WTC11 (cell line): Measurements from ENCODE around the gene CD82. TPM values are rescaled to one million over a fixed set of nuclear protein-coding genes. Genes with fewer than 3 reads are reported as not detected.

Experiments
- ATAC-seq: fragments of 200-7000 bp; cut with Tn5 transposase; 2 replicates; pipeline ENCODE4 v1.10.0; 2021; ENCODE audit warnings: mild to moderate bottlenecking, moderate library complexity
- CTCF ChIA-PET: fragments of 300-600 bp; sonication (Branson Sonifier 250); formaldehyde crosslinking; loops from one replicate; lab custom pipeline; 2021; ENCODE audit warnings: antibody characterized with exemption; lab: Charles Lee
- POLR2A ChIA-PET: fragments of 350-600 bp; sonication (Branson Sonifier 250); formaldehyde crosslinking; loops from one replicate; lab custom pipeline; 2021; ENCODE audit warnings: antibody characterized with exemption; lab: Charles Lee
- DNase-seq: peaks from one replicate; pipeline ENCODE4 v3.0.0; 2021; ENCODE audit warnings: low spot score
- H3K27ac Mint-ChIP-seq: 2 replicates; pipeline ENCODE4 v1.8.0; 2021; ENCODE audit warnings: mixed read lengths
- H3K27me3 Mint-ChIP-seq: 2 replicates; pipeline ENCODE4 v1.8.0; 2021; ENCODE audit warnings: low read depth, mild to moderate bottlenecking, moderate library complexity, mixed read lengths
- H3K36me3 Mint-ChIP-seq: 2 replicates; pipeline ENCODE4 v1.8.0; 2021; ENCODE audit warnings: mixed read lengths
- H3K4me1 Mint-ChIP-seq: 2 replicates; pipeline ENCODE4 v1.8.0; 2022; ENCODE audit warnings: mixed read lengths
- H3K4me3 Mint-ChIP-seq: 2 replicates; pipeline ENCODE4 v1.8.0; 2021; ENCODE audit warnings: mild to moderate bottlenecking, moderate library complexity, mixed read lengths
- H3K9me3 Mint-ChIP-seq: 2 replicates; pipeline ENCODE4 v1.8.0; 2021; ENCODE audit warnings: mixed read lengths
- AR ChIP-seq: fragments of 250-450 bp; sonication (Bioruptor Pico); IDR thresholded peaks from 2 replicates; pipeline ENCODE4 v1.9.0; 2021; ENCODE audit warnings: mild to moderate bottlenecking
- CDX4 ChIP-seq: fragments of 250-450 bp; sonication (Bioruptor Pico); IDR thresholded peaks from 2 replicates; pipeline ENCODE4 v1.9.0; 2021; ENCODE audit warnings: moderate library complexity, mild to moderate bottlenecking, inconsistent platforms, borderline replicate concordance
- ERG ChIP-seq: fragments of 250-450 bp; sonication (Bioruptor Pico); IDR thresholded peaks from 2 replicates; pipeline ENCODE4 v1.8.0; 2021; ENCODE audit warnings: mild to moderate bottlenecking
- GTF2I ChIP-seq: fragments of 250-450 bp; sonication (Bioruptor Pico); conservative IDR thresholded peaks from 2 replicates; pipeline ENCODE4 v1.4.0; 2021; ENCODE audit warnings: mild to moderate bottlenecking
- HMGXB4 ChIP-seq: sonication (generic); formaldehyde crosslinking; IDR thresholded peaks from 2 replicates; pipeline ENCODE4 v1.8.1; 2023; ENCODE audit warnings: mild to moderate bottlenecking, moderate library complexity, missing genetic modification reagents
- JUN ChIP-seq: sonication (generic); formaldehyde crosslinking; IDR thresholded peaks from 2 replicates; pipeline ENCODE4 v1.8.0; 2023; ENCODE audit warnings: mild to moderate bottlenecking, missing genetic modification reagents
- MAX ChIP-seq: sonication (generic); formaldehyde crosslinking; IDR thresholded peaks from 2 replicates; pipeline ENCODE4 v1.8.0; 2022; ENCODE audit warnings: mild to moderate bottlenecking, missing genetic modification reagents
- MXD4 ChIP-seq: fragments of 250-450 bp; sonication (Bioruptor Pico); IDR thresholded peaks from 2 replicates; pipeline ENCODE4 v1.8.0; 2021; ENCODE audit warnings: mild to moderate bottlenecking, moderate library complexity, borderline replicate concordance
- MYBL2 ChIP-seq: sonication (generic); formaldehyde crosslinking; IDR thresholded peaks from 2 replicates; pipeline ENCODE4 v1.8.1; 2023; ENCODE audit warnings: mild to moderate bottlenecking, moderate library complexity, missing genetic modification reagents
- NFYB ChIP-seq: sonication (generic); formaldehyde crosslinking; conservative IDR thresholded peaks from 2 replicates; pipeline ENCODE4 v1.8.0; 2022; ENCODE audit warnings: low read depth, missing genetic modification reagents
- RELA ChIP-seq: sonication (generic); formaldehyde crosslinking; IDR thresholded peaks from 2 replicates; pipeline ENCODE4 v1.8.1; 2022; ENCODE audit warnings: missing genetic modification reagents, mild to moderate bottlenecking, borderline replicate concordance
- TCF7 ChIP-seq: sonication (generic); formaldehyde crosslinking; IDR thresholded peaks from 2 replicates; pipeline ENCODE4 v1.8.0; 2022; ENCODE audit warnings: mild to moderate bottlenecking, low read depth, missing genetic modification reagents, moderate library complexity
- USF1 ChIP-seq: sonication (generic); formaldehyde crosslinking; IDR thresholded peaks from 2 replicates; pipeline ENCODE4 v1.8.0; 2022; ENCODE audit warnings: mild to moderate bottlenecking, missing genetic modification reagents
- USF2 ChIP-seq: sonication (generic); formaldehyde crosslinking; IDR thresholded peaks from 2 replicates; pipeline ENCODE4 v1.8.1; 2023; ENCODE audit warnings: mild to moderate bottlenecking, missing genetic modification reagents, moderate library complexity
- ZBTB21 ChIP-seq: sonication (generic); formaldehyde crosslinking; IDR thresholded peaks from 2 replicates; pipeline ENCODE4 v1.8.1; 2023; ENCODE audit warnings: mild to moderate bottlenecking, missing genetic modification reagents, borderline replicate concordance
- ZNF219 ChIP-seq: sonication (generic); formaldehyde crosslinking; IDR thresholded peaks from 2 replicates; pipeline ENCODE4 v1.8.0; 2023; ENCODE audit warnings: missing genetic modification reagents, mild to moderate bottlenecking, borderline replicate concordance
- ZNF232 ChIP-seq: sonication (generic); formaldehyde crosslinking; IDR thresholded peaks from 2 replicates; pipeline ENCODE4 v1.8.0; 2022; ENCODE audit warnings: mild to moderate bottlenecking, missing genetic modification reagents
- ZNF416 ChIP-seq: fragments of 250-450 bp; sonication (Bioruptor Pico); IDR thresholded peaks from 2 replicates; pipeline ENCODE4 v1.9.0; 2021; ENCODE audit warnings: mild to moderate bottlenecking, inconsistent platforms
- ZSCAN18 ChIP-seq: fragments of 250-450 bp; sonication (Bioruptor Pico); IDR thresholded peaks from 2 replicates; pipeline ENCODE4 v2.1.2; 2022; ENCODE audit warnings: mild to moderate bottlenecking, moderate library complexity
- total RNA-seq: library from RNA; stranded (reverse); gene quantifications from 3 replicates; pipeline ENCODE4 v1.2.3, GENCODE V29; 2021
- TF ChIP-seq, protein P1 (sequence below): sonication (generic); formaldehyde crosslinking; conservative IDR thresholded peaks from 2 replicates; pipeline ENCODE4 v1.8.1; 2022; ENCODE audit warnings: mild to moderate bottlenecking, missing genetic modification reagents

CD82 gene
- total RNA-seq, 1 experiment from 2014 or later = 15.5 TPM

DNA sequence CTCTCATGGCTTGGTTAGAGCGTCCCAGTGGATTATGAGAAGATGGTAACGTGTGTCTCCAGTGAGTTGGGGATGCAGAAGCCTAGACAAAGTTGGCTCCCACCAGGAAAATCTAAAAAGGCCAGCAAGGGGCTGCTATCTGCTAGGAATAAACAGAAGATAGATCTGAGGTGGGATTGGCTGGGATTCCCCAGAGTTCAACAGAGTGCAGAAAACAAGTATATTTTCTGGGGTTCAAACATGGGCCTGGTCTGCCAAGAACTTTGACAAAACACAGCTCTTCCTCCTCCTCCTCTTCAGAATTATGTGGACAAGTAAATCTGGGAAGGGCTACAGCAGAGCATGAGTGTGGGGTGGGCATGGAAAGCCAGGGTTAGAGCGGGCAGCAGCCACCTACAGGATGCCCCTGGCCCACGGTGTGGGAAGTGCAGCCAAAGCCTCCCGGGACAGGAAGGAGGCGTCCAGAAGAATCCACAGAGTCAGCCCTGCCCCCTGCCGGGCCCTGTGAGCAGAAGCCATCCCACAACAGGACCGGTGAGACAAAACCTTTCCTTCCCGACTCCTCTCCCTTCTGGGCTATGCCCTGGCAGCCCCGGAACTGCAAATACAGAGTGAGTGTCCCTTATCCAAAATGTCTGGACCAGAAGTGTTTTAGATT, 67.1 kb downstream of the CD82 start:
- no peak for TF ChIP-seq AR
- no peak for TF ChIP-seq ZNF219 (CRISPR knock-in tag)
- TF ChIP-seq MAX (CRISPR knock-in tag) = no peak
- TF ChIP-seq, all 79 proteins: peak for 0
- CTCF ChIA-PET = interaction anchor here (0.8 to 4.0 kb wide), 14 partner anchors 11 to 295 kb away, joined by 3 to 19 read pairs (median 6); partner anchors contain the start of genes CD82 and TSPAN18
- H3K27me3 Mint-ChIP-seq = no peaks in the 10 kb centered on the region; the same call in 1 of the 2 replicates
- no peaks in the 10 kb centered on the region for H3K9me3 Mint-ChIP-seq
- ATAC-seq (peak; percentile 73), DNase-seq (peak; percentile 63)
- no peak overlapping the region for H3K27ac Mint-ChIP-seq
- H3K4me3 Mint-ChIP-seq = no peak overlapping the region
- peaks cover 29% of the 10 kb centered on the region for H3K4me1 Mint-ChIP-seq
- POLR2A ChIA-PET = no interaction called here
- H3K36me3 Mint-ChIP-seq = no peaks in the 10 kb centered on the region

- ATAC-seq (peak; percentile 28; the same call in 1 of the 2 replicates), DNase-seq (no peak)
- Mint-ChIP-seq H3K9me3 (no peaks in the 10 kb centered on the region), H3K27ac (no peak overlapping the region), H3K4me1 (peaks cover 29% of the 10 kb centered on the region), H3K36me3 (no peaks in the 10 kb centered on the region), H3K27me3 (no peaks in the 10 kb centered on the region; the same call in 1 of the 2 replicates), H3K4me3 (no peak overlapping the region)
- POLR2A ChIA-PET = no interaction called here
- CTCF ChIA-PET = interaction anchor here (0.6 to 4.0 kb wide), 17 partner anchors 12 to 298 kb away, joined by 3 to 19 read pairs (median 6); partner anchors contain the start of gene TSPAN18
- no peak for TF ChIP-seq TCF7 (CRISPR knock-in tag)
- no peak for TF ChIP-seq NFYB (CRISPR knock-in tag)
- TF ChIP-seq, protein P1, sequence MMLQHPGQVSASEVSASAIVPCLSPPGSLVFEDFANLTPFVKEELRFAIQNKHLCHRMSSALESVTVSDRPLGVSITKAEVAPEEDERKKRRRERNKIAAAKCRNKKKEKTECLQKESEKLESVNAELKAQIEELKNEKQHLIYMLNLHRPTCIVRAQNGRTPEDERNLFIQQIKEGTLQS = no peak
- TF ChIP-seq ZSCAN18 (CRISPR knock-in tag) = no peak
- no peak for TF ChIP-seq USF2
- no peak for TF ChIP-seq JUN (CRISPR knock-in tag)
- no peak for TF ChIP-seq ERG
- no peak for TF ChIP-seq CDX4 (CRISPR knock-in tag)
- no peak for TF ChIP-seq MYBL2 (CRISPR knock-in tag)
- no peak for TF ChIP-seq ZBTB21 (CRISPR knock-in tag)
- no peak for TF ChIP-seq HMGXB4 (CRISPR knock-in tag)
- no peak for TF ChIP-seq GTF2I (CRISPR knock-in tag)
- no peak for TF ChIP-seq USF1 (CRISPR knock-in tag)
- no peak for TF ChIP-seq RELA (CRISPR knock-in tag)
- TF ChIP-seq ZNF232 (CRISPR knock-in tag) = no peak
- no peak for TF ChIP-seq MXD4 (CRISPR knock-in tag)
- no peak for TF ChIP-seq ZNF416 (CRISPR knock-in tag)
Observed at GRCh38 chr11:44633641-44634040, 68.2 kb downstream of the CD82 start.
